A549 treated with Mapracorat at 1 μM for 4 hours (cell line): ENCODE data around the gene FOLR1. TPM values are rescaled to one million over a fixed set of nuclear protein-coding genes. Genes with fewer than 3 reads are reported as not detected.

Experiments used
- total RNA-seq: library from RNA; stranded (reverse); fragments of 200-300 nt; extraction: Qiagen RNA extraction; gene quantifications from 5 replicates; pipeline ENCODE4 v1.2.3, GENCODE V29; 2022

The FOLR1 gene
- not detected in 5 replicates for total RNA-seq

DNA sequence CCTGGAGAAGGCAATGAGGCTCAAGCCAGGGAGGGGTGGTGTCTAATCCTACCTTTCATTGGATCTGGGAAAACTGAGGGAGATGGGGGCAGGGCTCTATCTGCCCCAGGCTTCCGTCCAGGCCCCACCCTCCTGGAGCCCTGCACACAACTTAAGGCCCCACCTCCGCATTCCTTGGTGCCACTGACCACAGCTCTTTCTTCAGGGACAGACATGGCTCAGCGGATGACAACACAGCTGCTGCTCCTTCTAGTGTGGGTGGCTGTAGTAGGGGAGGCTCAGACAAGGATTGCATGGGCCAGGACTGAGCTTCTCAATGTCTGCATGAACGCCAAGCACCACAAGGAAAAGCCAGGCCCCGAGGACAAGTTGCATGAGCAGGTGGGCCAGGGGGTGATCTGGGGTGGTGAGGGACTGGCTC lies at the start of gene FOLR1:
FOLR1 (plus strand) TSS at position 180 of the 421 bp plus-strand sequence; CDS start at position 214, 34 bp downstream.

DNA sequence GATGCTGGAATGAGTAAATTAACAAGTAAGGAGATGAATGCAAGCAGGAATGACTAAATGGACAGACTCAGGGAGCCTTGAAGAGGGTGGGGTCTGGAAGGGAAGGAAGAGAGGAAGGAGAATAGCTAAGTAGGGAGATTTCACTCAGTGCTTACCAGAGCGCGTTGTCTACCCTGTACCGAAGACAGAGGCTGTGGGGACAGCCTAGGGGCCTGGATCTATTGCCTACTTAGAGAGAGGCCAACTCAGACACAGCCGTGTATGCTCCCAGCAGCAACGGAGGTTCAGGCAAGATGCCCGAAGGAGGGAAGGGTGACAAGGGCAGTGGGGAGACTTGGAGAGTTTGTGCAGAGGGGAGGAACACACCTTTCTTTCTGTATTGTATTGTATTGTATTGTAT lies 24.7 kb downstream of the FOLR1 start, which contains the start of gene FOLR2:
FOLR2 (plus strand) TSS at position 157 of the 400 bp plus-strand sequence. CDS start 1,791 bp downstream, outside the sequence.

DNA sequence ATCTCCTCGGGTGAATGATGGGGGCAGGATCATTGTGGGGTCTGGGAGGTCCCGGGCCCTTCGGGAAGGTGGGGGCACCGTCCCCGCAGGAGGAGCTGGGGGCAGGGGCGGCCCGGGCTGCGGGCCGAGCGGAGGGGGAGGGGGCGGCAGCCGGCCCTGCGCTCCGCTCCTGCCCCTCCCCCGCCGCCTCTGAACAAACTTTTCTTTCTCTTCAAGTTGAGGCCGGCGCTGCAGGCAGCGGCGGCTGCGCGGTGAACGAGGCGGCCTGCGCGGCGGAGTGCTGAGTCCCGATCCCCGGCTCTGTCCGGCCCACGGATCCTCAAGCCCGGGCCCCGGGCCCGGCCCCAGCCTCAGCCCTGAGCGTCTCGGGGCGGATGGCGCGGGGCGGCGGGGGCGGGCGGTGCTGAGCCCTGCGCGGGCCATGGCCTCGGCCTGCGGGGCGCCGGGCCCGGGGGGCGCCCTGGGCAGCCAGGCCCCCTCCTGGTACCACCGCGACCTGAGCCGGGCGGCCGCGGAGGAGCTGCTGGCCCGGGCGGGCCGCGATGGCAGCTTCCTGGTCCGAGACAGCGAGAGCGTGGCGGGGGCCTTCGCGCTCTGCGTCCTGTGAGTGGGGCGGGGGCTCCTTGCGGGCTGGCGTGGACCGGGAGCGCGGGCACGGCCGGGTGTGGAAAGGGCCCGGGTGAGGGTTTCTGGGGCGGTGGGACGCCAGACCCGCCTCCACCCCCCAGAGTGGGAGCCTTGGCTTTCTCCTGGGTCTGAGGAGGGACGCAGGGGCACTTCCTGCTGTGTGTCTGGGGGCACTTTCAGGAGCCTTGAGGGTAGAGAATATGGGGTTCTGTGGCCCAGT lies 32.8 kb downstream of the FOLR1 start, which contains the start of gene INPPL1:
INPPL1 (plus strand) TSS at position 204 of the 847 bp plus-strand sequence; CDS start at position 422, 218 bp downstream.

DNA sequence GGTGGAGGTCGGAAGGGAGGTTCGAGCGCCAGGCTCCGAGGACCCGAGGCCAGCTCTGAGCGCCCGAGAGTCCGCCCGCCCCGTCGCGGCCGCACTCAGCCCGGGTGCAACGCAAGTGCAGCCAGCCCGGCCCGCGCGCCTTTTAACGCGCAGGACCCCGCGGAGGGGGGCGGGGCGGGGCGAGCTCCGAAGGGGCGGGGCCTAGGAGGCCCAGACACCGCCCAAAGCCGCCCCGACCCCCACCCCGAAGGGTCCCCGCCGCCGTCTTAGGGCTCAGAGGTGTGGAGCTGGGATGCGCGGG lies 52.1 kb downstream of the FOLR1 start, which contains the start of gene PHOX2A:
PHOX2A (minus strand) TSS at position 117 of the 301 bp plus-strand sequence. CDS start 172 bp downstream, outside the sequence.

Other genes starting within 250 kb of the FOLR1 start
- 2.8 to 4.4 TPM (median 4.3 TPM) in 5 replicates for gene IL18BP, start 193.2 kb upstream of the FOLR1 start, total RNA-seq
- 52.8 to 68.2 TPM (median 66.7 TPM) in 5 replicates for gene NUMA1, start 111.6 kb upstream of the FOLR1 start, total RNA-seq
- gene LRRC51, start 111.3 kb upstream of the FOLR1 start, total RNA-seq: 5.9 to 9.9 TPM (median 8.1 TPM) in 5 replicates
- 134 to 155 TPM (median 136 TPM) in 5 replicates for gene LAMTOR1, start 88.8 kb upstream of the FOLR1 start, total RNA-seq
- gene TOMT, start 86.2 kb upstream of the FOLR1 start, total RNA-seq: not detected in 5 replicates
- gene ANAPC15, start 79.4 kb upstream of the FOLR1 start, total RNA-seq: 83.8 to 91.6 TPM (median 89.3 TPM) in 5 replicates
- gene FOLR3, start 56.4 kb upstream of the FOLR1 start, total RNA-seq: 0.19 TPM in 1 of 5 replicates, not detected in the others
- not detected in 5 replicates for gene FOLR2, start 24.7 kb downstream of the FOLR1 start, total RNA-seq
- gene INPPL1, start 32.6 kb downstream of the FOLR1 start, total RNA-seq: 54.7 to 83.6 TPM (median 71.5 TPM) in 5 replicates
- not detected in 5 replicates for gene PHOX2A, start 52.0 kb downstream of the FOLR1 start, total RNA-seq
- gene CLPB, start 242.4 kb downstream of the FOLR1 start, total RNA-seq: 12.6 to 20.4 TPM (median 15.8 TPM) in 5 replicates